GM18526 (cell line): ENCODE results near the gene SLC5A12.

Experiments used
- POLR2A ChIP-seq: IDR thresholded peaks from 3 replicates; pipeline ENCODE4 v1.6.1; 2011; ENCODE audit not compliant: insufficient read length; ENCODE audit errors: extremely low read depth

The SLC5A12 gene

GRCh38 chr11:26623076-26623659 lies 98.7 kb downstream of the SLC5A12 start:
- no peak for TF ChIP-seq POLR2A

GRCh38 chr11:26622181-26622580 lies 99.7 kb downstream of the SLC5A12 start:
- no peak for TF ChIP-seq POLR2A

GRCh38 chr11:26621132-26621531 lies 100.7 kb downstream of the SLC5A12 start:
- TF ChIP-seq POLR2A, result no peak

GRCh38 chr11:26620282-26621045 lies 101.4 kb downstream of the SLC5A12 start:
- no peak for TF ChIP-seq POLR2A

GRCh38 chr11:26618441-26618840 lies 103.4 kb downstream of the SLC5A12 start:
- no peak for TF ChIP-seq POLR2A
